Thoracic aorta (tissue), 2 donors: ENCODE results near the gene PIKFYVE. TPM values are rescaled to one million over a fixed set of nuclear protein-coding genes. Genes with fewer than 3 reads are reported as not detected.
A peak's percentile ranks its signal among the peaks of the same experiment; 100 is the strongest.
"Not testable (repeated sequence)": the region's sequence is repeated elsewhere in the genome, so short reads cannot be mapped to it uniquely, and the experiment has no call there.

ENCODE experiments used
- ATAC-seq: fragments of 150-250 bp; one replicate; pipeline ENCODE4 v1.8.0; 2017; ENCODE audit warnings: low read depth; ENCODE audit not compliant: insufficient number of reproducible peaks, low FRiP score
- DNase-seq: peaks from one replicate; pipeline ENCODE4 v3.0.0-alpha.2; 2020; ENCODE audit warnings: low spot score
- H3K27ac ChIP-seq, 2 donors: fragments of 200-600 bp; sonication (generic); 1 replicate in 1 of 2; 2 replicates in 1 of 2; pipeline ENCODE4 v1.5.1; 2016; ENCODE audit warnings: mild to moderate bottlenecking in 2 of 2, moderate library complexity in 2 of 2
- H3K27me3 ChIP-seq: fragments of 200-600 bp; sonication (generic); replicated peaks from 2 replicates; pipeline ENCODE4 v1.6.0; 2016; ENCODE audit warnings: mild to moderate bottlenecking; ENCODE audit not compliant: insufficient read depth
- H3K36me3 ChIP-seq: fragments of 200-600 bp; sonication (generic); one replicate; pipeline ENCODE4 v1.5.1; 2016
- H3K4me1 ChIP-seq, 2 donors: fragments of 200-600 bp; sonication (generic); 1 replicate in 1 of 2; 2 replicates in 1 of 2; pipeline versions ENCODE4 v1.5.1 to v1.6.0; 2016; ENCODE audit warnings: low read depth in 2 of 2, mild to moderate bottlenecking in 1 of 2; ENCODE audit not compliant: control insufficient read depth in 1 of 2
- H3K4me3 ChIP-seq: fragments of 200-600 bp; sonication (generic); 2 replicates; pipeline ENCODE4 v1.5.1; 2016; ENCODE audit warnings: mild to moderate bottlenecking
- H3K9me3 ChIP-seq: fragments of 200-600 bp; sonication (generic); 2 replicates; pipeline ENCODE4 v1.5.1; 2016
- CTCF ChIP-seq: fragments of 200-600 bp; sonication (generic); IDR thresholded peaks from one replicate; pipeline ENCODE4 v1.5.1; 2019; ENCODE audit warnings: antibody characterized with exemption
- total RNA-seq, 2 donors: library from RNA; depleted of rRNA; stranded (reverse); fragments of >200 nt; gene quantifications; one replicate each; pipeline versions ENCODE4 v1.1.0 to v1.2.3, GENCODE V29; 2016

The PIKFYVE gene
- total RNA-seq, 2 donors from 2014 or later: 18.0 to 29.4 TPM

GRCh38 chr2:208254871-208255556 is 11.0 kb upstream of the PIKFYVE start, which contains the start of gene IDH1:
TSS of gene IDH1 (minus strand) at chr2:208255071. CDS start at chr2:208251551, 3,520 bp downstream.
- peak; percentile 90 for ATAC-seq
- no peaks in the 10 kb centered on the region for H3K27me3 ChIP-seq
- TF ChIP-seq CTCF: peak; percentile 33

GRCh38 chr2:208255557-208256106 is 10.4 kb upstream of the PIKFYVE start:
- no peak for TF ChIP-seq CTCF
- ATAC-seq: no peak
- H3K4me1 ChIP-seq: peaks cover 21 to 32% of the 10 kb centered on the region in 2 donors
- no peak for DNase-seq
- no peaks in the 10 kb centered on the region for H3K36me3 ChIP-seq
- H3K27me3 ChIP-seq: no peaks in the 10 kb centered on the region
- peak overlapping the region; percentile 81 for H3K4me3 ChIP-seq
- H3K9me3 ChIP-seq: no peaks in the 10 kb centered on the region
- peak overlapping the region; percentile 70 to 77 for H3K27ac ChIP-seq

More at GRCh38 chr2:208254871-208255556, 11.0 kb upstream of the PIKFYVE start, which contains the start of gene IDH1:
- Histone ChIP-seq H3K4me3 (peak within 1 kb of the TSS; percentile 81), H3K27ac (peak within 1 kb of the TSS; percentile 77 to 80), H3K36me3 (peaks cover 1% of the 10 kb centered on the region), H3K9me3 (no peaks in the 10 kb centered on the region), H3K4me1 (peaks cover 23 to 35% of the 10 kb centered on the region in 2 donors)
- DNase-seq: peak; percentile 93

- Histone ChIP-seq H3K27me3 (no peaks in the 10 kb centered on the region), H3K9me3 (no peaks in the 10 kb centered on the region), H3K4me1 (peaks cover 21 to 30% of the 10 kb centered on the region in 2 donors), H3K36me3 (no peaks in the 10 kb centered on the region), H3K27ac (peak overlapping the region in 1 of 2 donors; percentile 16), H3K4me3 (no peak overlapping the region)
- no peak for ATAC-seq
- no peak for TF ChIP-seq CTCF
- DNase-seq: no peak
Measured at GRCh38 chr2:208256192-208256782, 9.8 kb upstream of the PIKFYVE start.

GRCh38 chr2:208256849-208257813 is 8.9 kb upstream of the PIKFYVE start:
- not testable (repeated sequence) for DNase-seq, H3K4me3 ChIP-seq, H3K36me3 ChIP-seq, H3K9me3 ChIP-seq, H3K27me3 ChIP-seq, ATAC-seq
- H3K4me1 ChIP-seq: peaks cover 17 to 24% of the 10 kb centered on the region in 2 donors
- peak overlapping the region in 1 of 2 donors; percentile 16 for H3K27ac ChIP-seq

- ATAC-seq (no peak), DNase-seq (no peak)
- Histone ChIP-seq H3K9me3 (no peaks in the 10 kb centered on the region), H3K4me3 (peak overlapping the region; percentile 96), H3K36me3 (no peaks in the 10 kb centered on the region), H3K27me3 (no peaks in the 10 kb centered on the region), H3K4me1 (peaks cover 24 to 30% of the 10 kb centered on the region in 2 donors), H3K27ac (peak overlapping the region; percentile 67 to 97)
- TF ChIP-seq CTCF: no peak
Measured at GRCh38 chr2:208265371-208265800, 669 bp upstream of the PIKFYVE start.
